Suprapubic skin (tissue), 4 donors: ENCODE results near the gene SHPK. TPM values are rescaled to one million over a fixed set of nuclear protein-coding genes. Genes with fewer than 3 reads are reported as not detected.

Experiments used
- DNase-seq, 2 donors: peaks; one replicate each; pipeline ENCODE4 v3.0.0-alpha.2; 2019; ENCODE audit warnings: low spot score in 2 of 2
- H3K27ac ChIP-seq: fragments of 200-600 bp; sonication (generic); one replicate; pipeline ENCODE4 v1.5.1; 2019
- H3K27me3 ChIP-seq: fragments of 200-600 bp; sonication (generic); one replicate; pipeline ENCODE4 v1.5.1; 2019
- H3K36me3 ChIP-seq: fragments of 200-600 bp; sonication (generic); one replicate; pipeline ENCODE4 v1.5.1; 2019
- H3K4me1 ChIP-seq: fragments of 200-600 bp; sonication (generic); one replicate; pipeline ENCODE4 v1.5.1; 2019
- H3K4me3 ChIP-seq: fragments of 200-600 bp; sonication (generic); one replicate; pipeline ENCODE4 v1.5.1; 2019; ENCODE audit warnings: mild to moderate bottlenecking
- H3K9me3 ChIP-seq: fragments of 200-600 bp; sonication (generic); one replicate; pipeline ENCODE4 v1.5.1; 2019
- EP300 ChIP-seq: sonication (generic); formaldehyde crosslinking; IDR thresholded peaks from one replicate; pipeline ENCODE4 v1.6.1; 2017; ENCODE audit warnings: antibody characterized with exemption
- POLR2A ChIP-seq, 2 donors: fragments of 450-650 bp; IDR thresholded peaks; one replicate each; pipeline ENCODE4 v1.6.1; 2017; ENCODE audit warnings: antibody characterized with exemption in 2 of 2, mild to moderate bottlenecking in 2 of 2, moderate library complexity in 2 of 2
- POLR2AphosphoS5 ChIP-seq, 3 donors: sonication (generic); formaldehyde crosslinking; IDR thresholded peaks; one replicate each; pipeline ENCODE4 v1.6.1; 2017; ENCODE audit warnings: antibody characterized with exemption in 3 of 3
- WGBS: methylation state at CpG from one replicate; pipeline ENCODE4 v1.1.5; 2018; 5-methylcytosine and 5-hydroxymethylcytosine counted together
- total RNA-seq, 4 donors: library from RNA; depleted of rRNA; stranded (reverse); fragments of >200 nt; gene quantifications; one replicate each; pipeline ENCODE4 v1.1.0, GENCODE V29; 2016
- TF ChIP-seq, protein P1 (sequence below), 2 donors: fragments of 200-600 bp in 1 of 2; fragments of 450-650 bp in 1 of 2; sonication (generic) in 1 of 2; IDR thresholded peaks; one replicate each; pipeline ENCODE4 v1.5.1; 2016 to 2019; ENCODE audit warnings: antibody characterized with exemption in 2 of 2, mild to moderate bottlenecking in 1 of 2, moderate library complexity in 1 of 2

The SHPK gene
- total RNA-seq, 4 donors from 2014 or later = 19.0 to 21.9 (median 20.4) TPM

DNA sequence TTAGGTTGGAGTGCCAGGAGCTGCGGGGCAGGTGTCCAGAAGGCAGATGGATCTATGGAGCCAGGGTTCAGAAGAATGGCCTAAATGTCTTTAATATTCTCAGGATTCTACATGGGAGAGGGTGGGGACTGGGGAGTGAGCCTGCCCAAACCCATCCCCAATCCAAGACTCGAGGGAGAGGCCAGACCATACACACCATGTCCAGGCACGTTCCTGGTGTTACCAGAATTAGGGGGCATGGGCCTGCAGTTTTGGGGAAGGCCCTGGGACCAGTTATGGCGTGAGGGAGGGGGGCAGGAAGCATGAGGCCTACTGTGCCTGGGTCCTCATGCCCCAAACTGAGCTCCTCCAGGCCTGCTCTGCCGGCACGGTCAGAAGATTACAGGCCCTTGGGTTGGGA lies 30.5 kb upstream of the SHPK start:
- DNase-seq = no peak
- H3K27ac ChIP-seq = peak overlapping the region; percentile 95
- peak overlapping the region; percentile 72 for H3K4me3 ChIP-seq
- no peaks in the 10 kb centered on the region for H3K9me3 ChIP-seq
- 39% methylated on average over 3 of the region's 6 CpGs for WGBS
- H3K4me1 ChIP-seq = peaks cover 38% of the 10 kb centered on the region
- no peaks in the 10 kb centered on the region for H3K27me3 ChIP-seq
- TF ChIP-seq POLR2AphosphoS5 (IDR thresholded peaks at IDR 0.05) = no peak
- TF ChIP-seq, protein P1, sequence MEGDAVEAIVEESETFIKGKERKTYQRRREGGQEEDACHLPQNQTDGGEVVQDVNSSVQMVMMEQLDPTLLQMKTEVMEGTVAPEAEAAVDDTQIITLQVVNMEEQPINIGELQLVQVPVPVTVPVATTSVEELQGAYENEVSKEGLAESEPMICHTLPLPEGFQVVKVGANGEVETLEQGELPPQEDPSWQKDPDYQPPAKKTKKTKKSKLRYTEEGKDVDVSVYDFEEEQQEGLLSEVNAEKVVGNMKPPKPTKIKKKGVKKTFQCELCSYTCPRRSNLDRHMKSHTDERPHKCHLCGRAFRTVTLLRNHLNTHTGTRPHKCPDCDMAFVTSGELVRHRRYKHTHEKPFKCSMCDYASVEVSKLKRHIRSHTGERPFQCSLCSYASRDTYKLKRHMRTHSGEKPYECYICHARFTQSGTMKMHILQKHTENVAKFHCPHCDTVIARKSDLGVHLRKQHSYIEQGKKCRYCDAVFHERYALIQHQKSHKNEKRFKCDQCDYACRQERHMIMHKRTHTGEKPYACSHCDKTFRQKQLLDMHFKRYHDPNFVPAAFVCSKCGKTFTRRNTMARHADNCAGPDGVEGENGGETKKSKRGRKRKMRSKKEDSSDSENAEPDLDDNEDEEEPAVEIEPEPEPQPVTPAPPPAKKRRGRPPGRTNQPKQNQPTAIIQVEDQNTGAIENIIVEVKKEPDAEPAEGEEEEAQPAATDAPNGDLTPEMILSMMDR (IDR thresholded peaks at IDR 0.05) = no peak
- TF ChIP-seq EP300 = no peak
- TF ChIP-seq POLR2A (IDR thresholded peaks at IDR 0.05) = no peak
- H3K36me3 ChIP-seq = peaks cover 34% of the 10 kb centered on the region

DNA sequence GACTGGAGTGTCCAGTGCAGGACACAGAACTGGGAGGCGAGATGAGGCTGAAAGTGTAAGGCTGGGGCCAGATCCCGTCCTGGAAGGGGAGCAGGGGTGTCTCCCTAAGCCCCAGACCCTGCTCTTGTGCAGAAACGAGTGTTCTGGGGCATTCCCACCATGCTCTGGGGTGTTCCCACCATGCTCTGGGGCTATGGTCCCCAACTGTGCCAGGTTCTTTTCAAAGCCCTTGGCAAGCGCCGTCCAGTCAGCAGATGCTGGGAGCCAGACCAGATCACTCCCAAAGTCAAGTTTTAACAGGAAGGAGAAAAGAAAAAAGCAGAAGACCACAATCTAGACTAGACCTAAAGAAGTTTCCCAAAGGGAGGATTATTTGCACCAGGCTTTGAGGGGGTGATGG lies 29.8 kb upstream of the SHPK start:
- Histone ChIP-seq H3K4me1 (peaks cover 38% of the 10 kb centered on the region), H3K27me3 (no peaks in the 10 kb centered on the region), H3K4me3 (peak overlapping the region; percentile 72), H3K36me3 (peaks cover 40% of the 10 kb centered on the region), H3K27ac (peak overlapping the region; percentile 95), H3K9me3 (no peaks in the 10 kb centered on the region)
- WGBS = 54% methylated on average over 5 of the region's 5 CpGs
- no peak for TF ChIP-seq EP300
- no peak for TF ChIP-seq POLR2A (IDR thresholded peaks at IDR 0.05)
- no peak for TF ChIP-seq POLR2AphosphoS5 (IDR thresholded peaks at IDR 0.05)
- TF ChIP-seq, protein P1 (IDR thresholded peaks at IDR 0.05) = no peak
- DNase-seq = no peak

DNA sequence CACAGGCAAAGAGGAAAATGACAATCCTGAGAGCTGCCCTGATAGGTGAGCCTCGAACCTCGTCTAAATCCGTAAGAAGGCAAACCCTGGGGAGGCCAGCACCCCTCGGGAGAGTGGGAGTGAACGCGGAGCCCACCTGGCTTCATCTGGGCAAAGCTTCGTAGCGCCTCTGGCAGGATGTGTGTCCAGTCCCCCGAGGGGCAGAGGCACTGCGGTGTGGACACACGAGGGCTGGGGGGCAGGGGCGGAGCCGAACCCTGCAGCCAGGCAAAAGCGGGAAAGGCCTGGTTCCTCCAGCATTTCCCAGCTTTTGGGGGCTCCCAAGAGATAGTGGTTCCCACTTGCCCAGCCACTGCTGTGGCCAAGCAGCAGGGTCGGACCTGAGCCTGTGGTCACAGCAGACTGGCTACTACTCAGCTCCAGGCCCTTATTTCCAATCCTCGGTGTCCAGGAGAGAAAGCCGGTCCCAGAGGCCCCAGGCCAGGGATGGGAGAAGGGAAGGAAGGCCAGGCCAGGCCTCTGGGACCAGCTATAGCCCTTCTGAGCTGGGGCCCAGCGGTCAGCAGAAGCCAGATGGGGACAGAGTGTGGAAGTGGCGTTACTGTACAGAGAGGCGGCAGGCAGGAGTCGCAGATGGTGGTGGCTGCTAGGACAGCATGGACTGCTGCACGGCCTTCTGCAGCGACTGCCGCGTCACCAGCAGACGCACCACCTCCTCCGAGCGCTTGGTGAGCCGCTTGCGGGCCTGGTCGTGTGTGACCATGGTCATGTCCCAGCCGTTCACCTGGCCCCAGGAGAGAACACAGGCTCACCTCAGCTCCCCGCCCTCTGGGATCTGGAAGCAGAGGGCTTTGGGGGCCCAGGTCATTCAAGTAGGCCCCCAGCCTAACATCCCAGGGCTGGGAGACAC lies 27.3 kb upstream of the SHPK start:
- Histone ChIP-seq H3K9me3 (no peaks in the 10 kb centered on the region), H3K27me3 (no peaks in the 10 kb centered on the region), H3K4me3 (no peak overlapping the region), H3K4me1 (peaks cover 48% of the 10 kb centered on the region), H3K27ac (no peak overlapping the region), H3K36me3 (peaks cover 47% of the 10 kb centered on the region)
- 90% methylated on average over 19 of the region's 33 CpGs for WGBS
- DNase-seq = no peak
- TF ChIP-seq, protein P1 (IDR thresholded peaks at IDR 0.05) = no peak
- TF ChIP-seq EP300 = no peak
- TF ChIP-seq POLR2A (IDR thresholded peaks at IDR 0.05) = no peak
- no peak for TF ChIP-seq POLR2AphosphoS5 (IDR thresholded peaks at IDR 0.05)

DNA sequence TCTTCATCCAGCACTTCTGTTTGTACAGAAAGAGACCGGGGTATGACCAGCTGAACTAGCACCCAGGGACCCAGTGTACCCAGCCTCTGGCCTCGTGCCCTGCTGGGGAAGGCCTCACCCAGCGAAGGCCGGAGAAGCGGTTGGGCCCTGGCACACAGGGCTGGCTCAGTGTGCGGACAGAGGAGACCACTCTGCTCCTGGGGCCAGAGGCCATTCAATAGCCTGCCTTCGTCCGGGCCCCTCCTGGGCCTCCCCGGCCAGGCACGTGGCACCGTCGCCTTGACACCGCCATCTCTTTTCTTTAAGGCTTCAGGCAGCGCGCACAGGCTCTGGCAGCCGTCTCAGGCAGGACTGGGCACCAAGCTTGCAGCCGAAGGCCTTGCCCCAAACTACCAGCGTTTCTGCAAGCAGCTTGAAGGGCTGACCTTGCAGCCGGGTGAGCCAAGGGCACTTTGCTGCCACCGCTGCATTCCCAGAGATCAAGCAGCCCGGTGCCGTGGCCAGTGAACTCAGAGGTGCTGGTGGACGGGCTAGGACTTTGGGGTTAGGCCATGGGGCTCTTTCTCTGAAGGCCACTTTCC lies 24.4 kb upstream of the SHPK start:
- H3K9me3 ChIP-seq = no peaks in the 10 kb centered on the region
- no peak overlapping the region for H3K4me3 ChIP-seq
- H3K27ac ChIP-seq = peak overlapping the region; percentile 85
- TF ChIP-seq POLR2AphosphoS5 (IDR thresholded peaks at IDR 0.05) (no peak), POLR2A (IDR thresholded peaks at IDR 0.05) (no peak), EP300 (no peak)
- TF ChIP-seq, protein P1 (IDR thresholded peaks at IDR 0.05) = no peak
- H3K27me3 ChIP-seq = no peaks in the 10 kb centered on the region
- DNase-seq = no peak
- WGBS = 41% methylated on average over 11 of the region's 23 CpGs
- H3K36me3 ChIP-seq = peaks cover 55% of the 10 kb centered on the region
- peaks cover 35% of the 10 kb centered on the region for H3K4me1 ChIP-seq

DNA sequence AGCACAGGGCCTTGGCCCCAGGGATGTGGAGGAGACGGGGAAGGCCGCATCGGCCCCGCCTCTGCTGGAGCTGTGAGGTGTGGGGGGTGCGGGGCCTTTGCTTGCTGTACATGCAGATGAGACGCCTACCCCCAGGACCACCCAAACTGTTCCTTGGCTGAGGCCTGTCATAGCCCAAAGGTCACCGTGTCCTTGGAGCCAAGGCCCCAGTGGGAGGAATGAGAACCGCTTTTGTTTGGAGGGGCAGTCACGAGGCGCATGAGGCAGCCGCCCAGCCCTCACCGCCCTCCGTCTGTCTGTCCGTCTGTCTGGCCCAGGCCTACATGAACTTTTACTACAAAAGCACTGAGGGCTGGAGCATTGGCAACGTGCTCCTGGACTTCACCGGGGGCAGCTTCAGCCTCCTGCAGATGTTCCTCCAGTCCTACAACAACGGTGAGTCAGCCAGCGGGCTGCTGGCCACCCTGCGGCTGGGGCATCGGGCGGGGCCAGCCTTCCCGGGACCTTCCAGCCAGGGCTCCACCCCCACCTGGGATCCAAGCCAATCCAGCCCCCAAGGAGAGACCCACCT lies 23.6 kb upstream of the SHPK start:
- peak; percentile 87 to 90 for DNase-seq
- H3K27ac ChIP-seq = peak overlapping the region; percentile 85
- H3K9me3 ChIP-seq = no peaks in the 10 kb centered on the region
- H3K4me3 ChIP-seq = no peak overlapping the region
- H3K4me1 ChIP-seq = peaks cover 33% of the 10 kb centered on the region
- WGBS = 28% methylated on average over 11 of the region's 22 CpGs
- peaks cover 51% of the 10 kb centered on the region for H3K36me3 ChIP-seq
- no peaks in the 10 kb centered on the region for H3K27me3 ChIP-seq
- TF ChIP-seq POLR2AphosphoS5 (IDR thresholded peaks at IDR 0.05) (no peak), POLR2A (IDR thresholded peaks at IDR 0.05) (no peak)
- TF ChIP-seq, protein P1 (IDR thresholded peaks at IDR 0.05) = peak in 1 of 2 donors; percentile 2
